ENCODE data around the gene KCNK7. TPM values are rescaled to one million over a fixed set of nuclear protein-coding genes. Genes with fewer than 3 reads are reported as not detected.
"Not testable (repeated sequence)": the region's sequence is repeated elsewhere in the genome, so short reads cannot be mapped to it uniquely, and the experiment has no call there.

The KCNK7 gene
- total RNA-seq, 1 donor from 2014 or later, result 0.43 TPM

DNA sequence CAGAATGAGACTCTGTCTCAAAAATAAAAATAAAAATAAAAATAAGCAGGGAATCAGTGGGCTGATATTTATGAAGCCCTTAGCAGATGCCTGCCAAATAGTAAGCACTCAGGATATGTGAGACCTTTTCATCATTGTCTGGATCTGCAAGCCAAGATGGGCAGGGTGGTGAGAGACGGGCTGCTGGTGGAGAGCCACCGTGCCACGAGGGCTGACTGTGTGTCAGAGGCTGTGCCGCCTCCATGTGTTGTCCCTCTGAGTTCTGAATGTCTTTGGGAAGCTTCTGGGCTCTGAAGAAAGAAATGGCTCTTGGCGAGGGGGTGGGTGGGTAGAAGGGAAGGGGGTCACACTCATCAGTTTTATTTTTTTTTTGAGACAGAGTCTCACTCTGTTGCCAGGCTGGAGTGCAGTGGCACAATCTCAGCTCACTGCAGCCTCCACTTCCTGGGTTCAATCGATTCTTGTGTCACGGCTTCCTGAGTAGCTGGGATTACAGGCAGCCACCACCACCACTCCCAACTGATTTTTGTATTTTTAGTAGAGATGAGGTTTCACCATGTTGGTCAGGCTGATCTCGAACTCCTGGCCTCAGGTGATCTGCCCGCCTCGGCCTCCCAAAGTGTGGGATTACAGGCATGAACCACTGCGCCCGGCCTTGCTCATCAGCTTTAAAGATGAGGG lies 30.6 kb downstream of the KCNK7 start:
- DNase-seq (ENCODE audit: missing footprints); ATAC-seq; intact Hi-C loops (cut with DNase I): not testable (repeated sequence)

DNA sequence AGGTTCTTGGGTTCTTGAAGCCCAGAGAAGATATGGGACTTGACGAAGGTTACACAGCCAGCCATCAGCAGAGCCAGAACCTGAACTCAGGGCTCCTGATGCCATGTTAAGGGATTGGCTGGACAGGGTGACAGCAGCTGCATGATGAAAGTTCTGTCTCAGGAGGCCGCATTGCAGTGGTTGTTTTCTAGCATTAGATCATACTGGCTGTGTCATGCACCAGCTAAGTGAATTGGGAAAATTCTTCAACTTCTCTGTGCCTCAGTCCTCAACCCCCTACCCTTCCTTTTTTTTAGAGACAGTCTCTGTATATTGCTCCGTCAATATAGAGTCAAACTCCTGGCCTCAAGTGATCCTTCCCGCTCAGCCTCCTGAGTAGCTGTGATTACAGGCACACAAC lies 32.0 kb downstream of the KCNK7 start:
- intact Hi-C loops (cut with DNase I), result no loop called here
- no peak for ATAC-seq
- no peak for DNase-seq (ENCODE audit: missing footprints)

DNA sequence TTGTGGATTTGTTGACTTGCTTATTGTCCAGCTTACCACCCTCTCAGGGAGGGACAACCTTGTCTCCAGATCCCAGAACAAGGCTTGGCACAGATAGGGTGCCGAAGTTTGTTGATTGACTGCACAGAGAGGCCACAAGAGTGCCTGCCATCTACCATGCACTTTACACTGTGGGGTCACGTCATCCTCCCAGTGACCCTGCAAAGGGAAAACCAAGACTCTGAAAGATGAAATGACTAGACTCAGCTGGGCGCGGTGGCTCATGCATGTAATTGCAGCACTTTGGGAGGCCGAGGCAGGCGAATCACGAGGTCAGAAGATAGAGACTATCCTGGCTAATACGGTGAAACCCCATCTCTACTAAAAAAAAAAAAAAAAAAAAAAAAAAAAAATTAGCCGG lies 32.8 kb downstream of the KCNK7 start:
- intact Hi-C loops (cut with DNase I), result no loop called here
- DNase-seq (ENCODE audit: missing footprints) (no peak), ATAC-seq (no peak)

DNA sequence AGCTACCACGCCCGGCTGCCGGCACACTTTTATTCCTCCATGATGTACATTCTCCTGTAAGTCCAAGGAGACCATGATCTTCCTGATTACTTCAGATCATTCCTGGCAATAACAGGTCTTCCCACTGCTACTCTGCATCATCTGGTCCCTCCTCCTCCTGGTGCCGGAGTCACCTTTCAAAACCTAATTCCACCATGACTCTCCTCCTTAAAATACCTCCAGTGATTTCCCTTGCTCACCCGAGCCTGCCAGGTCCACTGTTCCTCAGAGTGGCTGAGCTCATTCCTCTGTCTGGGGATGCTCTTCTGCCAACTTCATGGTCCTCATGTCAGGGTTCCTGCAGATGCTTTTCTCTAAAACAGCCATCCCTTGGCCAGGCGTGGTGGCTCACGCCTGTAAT lies 33.6 kb downstream of the KCNK7 start:
- ATAC-seq (no peak), DNase-seq (ENCODE audit: missing footprints) (no peak)
- intact Hi-C loops (cut with DNase I), result no loop called here

DNA sequence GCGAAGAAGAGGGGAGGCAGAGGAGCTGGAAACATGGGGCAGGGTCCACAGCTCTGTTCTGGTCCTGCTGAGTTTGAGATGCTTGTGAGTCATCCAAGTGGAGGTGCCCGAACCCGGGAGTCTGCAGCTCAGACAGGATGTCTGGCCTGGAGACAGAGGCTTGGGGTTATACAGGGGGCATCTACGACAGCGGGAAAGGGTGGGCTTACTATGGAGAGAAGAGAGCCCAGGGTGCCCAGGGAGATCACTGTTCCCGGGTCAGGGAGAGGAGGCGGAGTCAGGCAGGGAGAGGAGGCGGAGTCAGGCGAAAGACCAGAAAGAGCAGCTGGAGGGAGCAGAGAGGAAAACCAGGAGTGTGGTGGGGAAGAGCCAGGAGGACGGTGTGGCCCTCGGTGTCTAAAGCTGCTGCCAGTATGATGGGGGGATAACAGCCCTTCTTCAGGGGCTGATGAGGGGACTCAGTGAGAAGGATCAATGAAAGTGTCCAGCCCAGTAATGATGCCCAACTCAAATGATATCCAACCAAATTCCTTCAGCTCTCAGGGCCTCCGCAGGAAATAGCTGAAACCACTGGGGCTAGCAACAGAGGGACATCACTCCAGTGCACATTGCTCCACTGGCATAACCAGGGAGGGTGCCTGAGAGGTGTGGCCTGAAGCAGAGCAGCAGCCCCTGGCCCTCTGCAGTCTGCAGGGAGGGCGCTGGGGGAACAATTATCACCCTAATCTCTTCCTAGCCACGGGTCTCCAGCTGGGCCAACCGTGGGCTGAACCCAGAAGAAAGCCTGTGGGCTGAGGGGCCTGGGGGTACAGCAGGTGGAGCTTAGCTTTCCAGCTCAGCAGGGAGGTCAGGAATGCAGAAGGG lies 34.8 kb downstream of the KCNK7 start:
- intact Hi-C loops (cut with DNase I), result no loop called here
- DNase-seq (ENCODE audit: missing footprints) (peak; percentile 75), ATAC-seq (no peak)

DNA sequence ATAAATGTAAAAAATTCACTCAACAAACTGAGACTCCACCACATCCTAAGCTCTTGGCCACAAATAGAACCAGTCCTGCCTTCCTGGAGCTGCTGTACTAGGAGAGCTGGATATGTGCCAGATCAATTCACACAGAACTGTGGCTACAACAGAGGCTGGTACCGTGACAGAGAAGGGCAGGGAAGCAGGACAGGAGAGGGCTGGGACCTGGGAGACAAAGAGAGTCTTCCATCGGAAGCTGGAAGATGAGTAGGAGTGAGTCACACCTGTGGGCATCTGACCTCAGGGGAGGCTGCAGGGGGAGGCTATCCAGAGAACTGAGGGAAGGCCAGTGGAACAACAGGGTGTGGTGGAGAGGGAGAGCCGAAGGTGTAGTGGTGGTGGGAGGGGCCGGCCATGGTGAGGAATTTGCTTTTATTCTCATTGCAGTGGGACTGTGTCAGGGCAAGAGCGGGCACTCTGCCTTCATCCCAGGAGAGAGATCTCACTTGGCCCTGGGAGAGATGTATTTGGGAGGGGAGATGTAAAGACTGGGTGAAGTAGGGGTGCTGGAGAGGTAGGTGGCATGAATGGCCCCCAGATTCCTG lies 35.6 kb downstream of the KCNK7 start:
- intact Hi-C loops (cut with DNase I), result no loop called here
- DNase-seq (ENCODE audit: missing footprints), result no peak
- ATAC-seq, result peak; percentile 17

DNA sequence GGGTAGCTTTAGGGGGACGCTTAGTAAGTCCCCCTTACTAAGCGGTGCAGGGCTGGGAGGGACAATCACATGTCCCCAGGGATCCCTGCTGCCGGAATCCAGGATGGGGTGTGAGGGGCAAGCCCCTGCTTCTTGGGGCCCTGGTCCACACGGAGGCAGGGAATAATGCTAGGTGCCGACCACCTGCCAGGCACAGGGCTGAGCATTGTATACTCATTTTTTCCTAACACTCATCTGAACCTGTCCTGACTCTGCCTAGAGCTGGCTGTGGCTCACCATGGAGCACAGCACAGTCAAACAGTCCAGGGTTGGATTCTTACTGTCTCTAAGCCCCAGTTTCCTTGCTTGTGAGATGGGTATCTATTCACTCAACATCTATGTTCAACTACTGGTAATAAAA lies 36.1 kb downstream of the KCNK7 start:
- intact Hi-C loops (cut with DNase I), result no loop called here
- DNase-seq (ENCODE audit: missing footprints) (peak; percentile 35), ATAC-seq (no peak)

DNA sequence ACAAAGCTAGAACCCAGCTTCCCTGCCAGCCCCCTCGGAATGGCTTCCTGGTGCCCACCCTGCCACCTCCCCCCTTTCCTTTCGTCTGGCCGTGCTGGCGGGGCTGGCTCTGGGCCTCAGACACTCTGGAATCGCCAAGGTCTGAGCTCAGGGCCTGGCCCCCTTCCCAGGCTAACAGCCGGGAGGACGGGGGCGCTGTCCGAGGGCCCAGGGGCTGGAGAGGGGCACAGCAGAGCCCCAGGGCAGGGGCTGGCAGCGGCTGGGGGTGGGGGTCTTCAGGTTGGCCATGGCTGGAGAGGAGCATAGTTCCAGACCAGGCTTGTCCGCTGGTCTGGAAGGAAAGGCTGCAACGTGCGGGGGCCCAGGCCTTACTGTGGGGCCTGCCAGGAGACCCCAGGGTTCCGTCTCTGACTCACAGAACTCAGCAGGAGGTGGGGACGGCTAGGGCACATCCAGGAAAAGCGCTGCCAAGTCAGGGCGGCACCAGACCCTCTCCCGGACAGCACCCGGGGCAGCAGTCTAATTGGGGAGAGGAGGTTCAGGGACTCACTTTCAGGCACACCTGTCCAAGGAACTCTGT lies 36.6 kb downstream of the KCNK7 start:
- DNase-seq (ENCODE audit: missing footprints) (peak; percentile 81), ATAC-seq (peak; percentile 70)
- intact Hi-C loops (cut with DNase I), result loop anchor here (1.0 kb wide), 1 partner anchor 142 kb away; no protein-coding TSS in a partner anchor

DNA sequence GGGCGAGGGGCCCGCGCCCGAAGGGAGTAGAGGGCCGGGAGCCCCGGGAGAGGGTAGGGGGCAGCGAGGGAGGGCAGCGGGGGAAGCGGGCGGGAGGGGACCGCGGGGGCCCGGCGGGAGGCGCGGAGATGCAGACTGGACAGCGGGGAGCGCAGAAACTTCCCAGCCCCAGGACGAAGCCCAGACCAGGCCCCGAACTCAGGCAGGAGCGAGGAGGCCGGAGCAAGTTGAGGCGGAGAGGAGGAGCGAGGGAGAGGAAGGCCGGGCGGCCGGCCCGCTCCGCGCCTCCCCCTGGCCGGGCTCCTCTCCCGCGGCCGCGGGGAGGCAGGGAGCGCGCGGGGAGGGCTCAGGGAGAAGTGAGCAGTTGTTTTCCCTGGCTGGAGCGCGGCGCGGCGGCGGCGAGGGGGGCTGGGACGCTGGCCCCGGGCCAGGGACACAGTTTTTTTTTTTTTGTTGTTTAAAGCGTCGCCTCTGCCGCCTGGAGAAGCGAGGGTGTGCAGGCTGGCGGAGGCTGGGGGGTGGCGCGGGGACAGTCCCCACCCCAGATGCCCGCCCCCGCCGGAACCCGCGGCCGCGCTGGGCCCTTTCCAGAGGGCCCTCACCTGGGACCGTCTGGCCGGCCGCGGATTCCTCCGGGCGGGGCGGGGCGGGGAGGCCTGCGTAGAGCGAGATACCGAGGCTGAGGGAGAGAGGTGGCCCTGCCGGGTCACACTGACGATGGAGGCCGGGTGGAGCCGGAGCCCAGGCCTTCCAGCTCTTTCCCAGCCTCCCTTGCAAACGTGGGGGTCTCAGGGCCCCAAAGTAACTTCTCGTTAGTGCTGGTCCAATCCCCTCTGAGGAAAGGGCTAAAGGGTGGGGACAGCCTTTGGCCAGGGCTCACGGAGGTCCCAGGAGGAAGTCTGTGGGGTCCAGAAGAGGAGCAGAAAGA lies 37.3 kb downstream of the KCNK7 start, which contains the start of gene LTBP3:
Gene LTBP3, minus strand, starts transcription at position 358 of the 928 bp plus-strand sequence. CDS start 400 bp downstream, outside the sequence.
- intact Hi-C loops (cut with DNase I), result loop anchor here (1.0 kb wide), 1 partner anchor 141 kb away; no protein-coding TSS in a partner anchor

DNA sequence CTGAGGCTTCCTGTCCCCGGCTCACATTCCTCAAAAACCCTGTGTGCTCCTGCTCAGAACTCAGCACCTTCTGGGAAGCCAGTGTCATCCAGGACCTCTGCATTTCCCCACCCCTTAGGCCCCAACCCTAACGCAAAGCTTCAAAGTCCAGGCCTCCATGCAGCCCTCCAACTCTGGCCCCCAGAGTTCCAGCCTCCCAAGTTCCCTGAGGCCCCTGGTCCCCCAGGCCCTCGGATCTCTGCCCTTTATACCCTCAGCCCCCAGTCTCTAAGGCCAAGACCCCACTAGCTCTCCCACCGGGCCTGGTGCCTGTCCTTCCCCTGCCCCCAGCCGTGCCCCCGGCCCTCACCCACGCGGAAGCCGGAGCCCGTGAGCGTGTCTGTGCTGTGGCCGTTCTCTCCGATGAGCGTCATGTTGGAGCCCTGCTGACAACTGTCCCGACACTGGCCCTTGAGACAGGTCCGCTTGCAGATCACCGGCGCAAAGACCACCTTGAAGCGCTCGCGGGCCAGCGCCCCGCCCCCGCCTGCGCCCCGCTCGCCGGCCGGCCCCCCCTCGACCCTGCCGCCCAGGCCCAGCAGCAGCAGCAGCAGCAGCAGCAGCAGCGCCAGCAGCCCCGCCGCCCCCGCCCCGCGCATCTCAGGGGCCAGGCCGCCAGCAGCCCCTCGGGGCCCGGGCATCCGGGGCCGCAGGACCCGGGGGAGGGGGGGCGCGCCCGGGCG lies 38.2 kb downstream of the KCNK7 start:
- ATAC-seq (no peak), DNase-seq (ENCODE audit: missing footprints) (peak; percentile 52)
- intact Hi-C loops (cut with DNase I), result loop anchor here (1.0 kb wide), 2 partner anchors 17 to 140 kb away; no protein-coding TSS in a partner anchor

More for the DNA sequence above, 37.3 kb downstream of the KCNK7 start, which contains the start of gene LTBP3:
- ATAC-seq, result peak; percentile 90
- peak; percentile 92 for DNase-seq (ENCODE audit: missing footprints)

DNA sequence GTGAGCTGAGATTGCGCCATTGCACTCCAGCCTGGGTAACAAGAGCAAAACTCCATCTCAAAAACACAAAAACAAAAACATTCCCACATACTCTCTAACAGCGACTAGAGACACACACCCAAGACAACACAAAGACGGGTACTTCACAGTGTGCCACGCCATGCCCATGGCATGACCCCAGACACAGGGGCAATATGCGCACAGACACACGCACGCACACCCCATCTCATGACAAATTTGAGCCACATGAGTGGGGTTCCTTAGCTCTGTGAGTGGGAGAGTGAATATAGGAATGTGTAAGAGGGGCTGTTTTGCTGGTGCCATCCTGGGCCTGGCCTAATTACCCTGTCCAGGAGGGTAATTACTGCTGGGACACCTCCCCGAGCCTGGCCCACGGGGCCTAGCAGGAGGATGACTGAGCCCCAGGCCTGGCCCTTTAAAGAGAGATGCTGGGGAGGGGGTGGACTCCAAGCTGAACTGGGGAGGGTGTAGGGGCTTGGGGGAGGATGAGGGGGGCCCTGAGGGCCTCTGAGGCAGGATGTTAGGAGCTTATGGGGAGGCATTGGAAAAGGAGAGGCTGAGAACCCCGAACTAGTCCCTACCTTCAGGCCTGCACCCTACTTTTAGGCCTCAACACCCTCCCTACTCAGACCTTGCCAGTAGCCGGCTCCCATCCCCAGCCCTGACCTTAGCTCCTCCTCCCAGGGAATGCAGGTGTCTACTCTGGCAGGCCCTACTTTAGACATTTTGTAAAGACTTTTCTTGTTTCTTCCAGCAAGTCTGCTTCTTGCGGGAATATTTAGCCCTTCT lies 38.9 kb downstream of the KCNK7 start:
- intact Hi-C loops (cut with DNase I), result loop anchor here (1.0 kb wide), 1 partner anchor 16 kb away; no protein-coding TSS in a partner anchor
- ATAC-seq (no peak), DNase-seq (ENCODE audit: missing footprints) (no peak)

DNA sequence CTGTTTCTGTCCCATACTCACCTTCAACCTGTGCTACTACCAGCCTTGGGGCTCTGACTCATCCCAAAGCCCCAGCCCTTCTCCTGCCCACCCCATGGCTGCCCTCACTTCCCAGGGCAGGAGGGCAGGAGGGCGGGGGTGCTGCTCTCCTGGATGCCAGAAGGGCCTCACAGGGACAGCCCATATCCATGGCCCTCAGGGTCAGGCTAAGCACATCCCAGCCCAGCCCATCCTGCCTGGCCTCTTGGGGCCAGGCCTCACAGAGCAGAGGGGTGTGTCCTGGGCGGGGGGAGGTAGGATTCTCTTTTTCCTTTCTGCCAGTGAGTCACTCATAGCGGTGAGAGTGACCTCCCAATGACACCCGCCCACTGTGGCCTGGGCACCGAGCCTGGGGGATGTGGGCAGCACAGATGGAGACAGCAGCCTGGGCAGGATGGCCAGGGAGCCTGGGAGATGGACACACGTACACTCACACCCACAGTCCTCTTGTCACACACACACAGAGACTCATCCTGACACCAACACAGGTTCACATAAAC lies 39.8 kb downstream of the KCNK7 start:
- DNase-seq (ENCODE audit: missing footprints) (peak; percentile 79), ATAC-seq (no peak)
- intact Hi-C loops (cut with DNase I), result no loop called here

DNA sequence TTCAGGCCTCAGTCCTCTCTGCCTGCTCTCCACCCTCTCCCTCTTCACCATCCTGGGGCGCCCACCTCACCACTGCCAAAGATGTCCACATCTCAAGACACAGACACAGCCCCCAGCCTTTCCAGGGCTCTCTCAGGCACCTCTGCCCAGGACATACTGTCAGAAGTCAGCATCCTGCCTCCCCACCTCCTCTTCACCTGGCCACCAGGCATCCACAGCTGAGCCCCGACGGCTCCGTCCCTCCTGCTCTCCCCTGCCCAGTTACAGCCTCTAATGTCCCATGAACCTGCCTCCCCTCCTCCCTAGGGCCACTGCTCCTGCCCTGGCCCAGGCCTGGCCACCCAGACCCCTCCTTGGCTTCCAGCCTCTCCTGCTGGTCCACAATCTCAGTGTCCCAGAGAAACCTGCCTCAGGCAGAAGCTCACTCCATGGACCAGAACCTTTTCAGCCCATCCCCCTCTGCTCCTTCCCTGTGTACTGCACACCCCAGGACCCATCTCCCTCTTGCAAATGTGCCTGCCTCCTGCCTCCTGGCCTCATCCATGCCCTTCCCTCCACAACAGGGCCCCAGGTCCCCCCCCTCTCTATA lies 40.7 kb downstream of the KCNK7 start:
- DNase-seq (ENCODE audit: missing footprints), result peak; percentile 23
- no peak for ATAC-seq
- intact Hi-C loops (cut with DNase I), result no loop called here

DNA sequence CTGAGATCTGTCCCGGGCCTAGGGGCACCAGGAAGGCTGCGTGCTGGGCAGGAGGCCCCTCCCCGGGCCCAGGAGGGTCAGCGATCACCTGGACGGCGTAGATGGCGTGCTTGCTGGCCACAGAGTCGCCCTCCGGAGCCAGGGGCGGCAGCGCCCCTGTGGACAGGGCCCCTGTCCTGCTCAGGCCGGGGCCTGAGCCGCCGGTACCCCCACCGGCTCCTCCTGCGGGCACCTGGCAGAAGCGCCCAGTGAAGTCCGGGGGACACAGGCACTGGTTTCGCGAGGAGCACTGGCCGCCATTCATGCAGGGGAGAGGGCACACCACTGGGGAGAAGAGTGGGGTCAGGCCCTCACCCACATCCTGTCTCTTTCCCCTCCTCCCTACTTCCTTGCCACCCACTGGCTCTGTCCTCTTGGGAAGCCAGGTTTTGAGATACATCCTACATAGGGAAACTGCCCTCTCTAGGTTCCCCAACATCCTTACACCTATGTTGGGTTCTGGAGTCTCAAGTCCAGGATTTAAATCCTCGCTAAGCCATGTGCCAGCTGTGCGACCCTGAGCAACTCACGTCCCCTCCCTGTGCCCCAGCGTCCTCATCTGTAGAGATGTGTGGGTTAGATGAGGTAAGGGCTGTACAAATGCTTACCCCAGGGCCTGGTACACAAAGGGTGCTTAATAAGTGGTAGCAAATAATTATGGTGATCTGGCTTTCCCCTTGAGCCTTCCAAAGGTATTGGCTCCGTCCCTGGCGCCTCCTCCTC lies 41.4 kb downstream of the KCNK7 start:
- no peak for ATAC-seq
- intact Hi-C loops (cut with DNase I), result no loop called here
- peak; percentile 26 for DNase-seq (ENCODE audit: missing footprints)

DNA sequence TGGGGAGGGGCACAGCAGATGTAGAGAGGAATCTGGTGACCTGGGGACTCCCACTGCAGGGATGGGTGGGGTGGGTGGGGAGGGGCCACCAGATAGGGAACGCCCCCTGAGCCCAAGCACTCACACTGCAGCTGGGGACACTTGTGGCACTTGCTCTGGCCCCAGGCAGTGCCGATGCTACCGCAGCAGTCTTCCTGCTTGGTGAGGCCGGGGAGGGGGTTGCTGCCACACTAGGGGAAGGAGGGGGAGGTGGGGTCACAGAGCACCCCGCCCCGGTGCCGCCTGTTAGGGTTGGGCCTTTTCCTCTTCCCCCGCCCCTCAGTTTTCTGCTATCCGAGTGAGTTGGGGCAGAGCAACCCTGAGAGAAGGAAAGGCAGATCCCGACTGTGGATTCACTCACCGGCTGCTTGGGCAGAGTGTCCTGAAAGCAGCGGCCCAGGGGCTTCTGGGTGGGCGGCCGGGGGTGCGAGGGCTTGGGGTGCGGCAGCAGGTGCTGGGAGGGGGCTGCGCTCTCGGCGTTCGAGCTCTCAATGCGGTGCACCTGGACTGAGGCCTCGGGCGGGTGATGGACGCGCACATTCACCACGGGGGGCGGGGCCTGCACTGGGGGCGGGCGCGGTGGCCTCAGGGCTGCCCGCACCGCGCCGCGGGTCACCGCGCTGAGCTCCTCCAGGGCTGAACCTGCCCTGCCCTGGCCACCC lies 42.1 kb downstream of the KCNK7 start:
- intact Hi-C loops (cut with DNase I), result no loop called here
- ATAC-seq (no peak), DNase-seq (ENCODE audit: missing footprints) (peak; percentile 64)
